ENCODE results near the gene R3HCC1L. TPM values are rescaled to one million over a fixed set of nuclear protein-coding genes. Genes with fewer than 3 reads are reported as not detected.

Gene R3HCC1L
- total RNA-seq = 13.1 and 13.6 TPM in 2 replicates

GRCh38 chr10:98134431-98135221 is at the start of gene R3HCC1L:
Gene R3HCC1L, plus strand, starts transcription at chr10:98134657. Its CDS starts 73,458 bp downstream, at chr10:98208115.

GRCh38 chr10:98267894-98268693 is 133.6 kb downstream of the R3HCC1L start, which contains the start of gene LOXL4:
Gene LOXL4, minus strand, starts transcription at chr10:98268194. Its CDS starts 5,175 bp downstream, at chr10:98263019.

Other genes with a start within 250 kb of the R3HCC1L start
- 0.07 and 0.50 TPM in 2 replicates for gene CRTAC1, start 104.0 kb upstream of the R3HCC1L start, total RNA-seq
- 28.7 and 138 TPM in 2 replicates for gene LOXL4, start 133.5 kb downstream of the R3HCC1L start, total RNA-seq

All from smooth muscle cell of the pulmonary artery (primary cell).